D341Med (cell line): ENCODE measurements around the gene MARCKS.
A peak's percentile ranks its signal among the peaks of the same experiment; 100 is the strongest.
"Not testable (repeated sequence)": the region's sequence is repeated elsewhere in the genome, so short reads cannot be mapped to it uniquely, and the experiment has no call there.

ENCODE experiments used
- DNase-seq: peaks from one replicate; pipeline ENCODE4 v3.0.0; 2012; ENCODE audit warnings: low spot score

Gene MARCKS

GRCh38 chr6:113884011-113884410, 26.9 kb downstream of the MARCKS start:
- DNase-seq = no peak

GRCh38 chr6:113886512-113886911, 29.4 kb downstream of the MARCKS start:
- no peak for DNase-seq

- DNase-seq = no peak
Measured at GRCh38 chr6:113888493-113888892, 31.3 kb downstream of the MARCKS start.

GRCh38 chr6:113888956-113889630, 31.9 kb downstream of the MARCKS start:
- no peak for DNase-seq

- no peak for DNase-seq
Measured at GRCh38 chr6:113893451-113893850, 36.3 kb downstream of the MARCKS start.

GRCh38 chr6:113893866-113894265, 36.7 kb downstream of the MARCKS start:
- DNase-seq = no peak

GRCh38 chr6:113894712-113895674, 37.8 kb downstream of the MARCKS start:
- DNase-seq = no peak

- no peak for DNase-seq
Measured at GRCh38 chr6:113901482-113901881, 44.3 kb downstream of the MARCKS start.

- no peak for DNase-seq
Measured at GRCh38 chr6:113903666-113904330, 46.7 kb downstream of the MARCKS start.

- no peak for DNase-seq
Measured at GRCh38 chr6:113907102-113907815, 50.1 kb downstream of the MARCKS start.

- DNase-seq = no peak
Measured at GRCh38 chr6:113908801-113909200, 51.7 kb downstream of the MARCKS start.

- peak; percentile 60 for DNase-seq
Measured at GRCh38 chr6:113909224-113909856, 52.2 kb downstream of the MARCKS start.

GRCh38 chr6:113910285-113910684, 53.1 kb downstream of the MARCKS start:
- not testable (repeated sequence) for DNase-seq
